Measurements from ENCODE around the gene OR2M7. TPM values are rescaled to one million over a fixed set of nuclear protein-coding genes. Genes with fewer than 3 reads are reported as not detected.

Gene OR2M7
- total RNA-seq, 2 experiments from 2014 or later = not detected

- no peaks in the 10 kb centered on the region for H3K27me3 Mint-ChIP-seq
- H3K4me3 Mint-ChIP-seq = no peak within 1 kb of the TSS
- H3K9me3 Mint-ChIP-seq = no peaks in the 10 kb centered on the region
- ChIA-PET POLR2A (no interaction called here), CTCF (no interaction called here)
- no peaks in the 10 kb centered on the region for H3K4me1 Mint-ChIP-seq
- H3K36me3 Mint-ChIP-seq (ENCODE audit: low read depth) = no peaks in the 10 kb centered on the region
- H3K27ac Mint-ChIP-seq = no peak within 1 kb of the TSS
- DNase-seq = no peak
Measured at GRCh38 chr1:248277876-248278275, 46.5 kb downstream of the OR2M7 start, which contains the start of gene OR2T33. TSS of gene OR2T33 (minus strand) at chr1:248277976. CDS start at chr1:248273814, 4,162 bp downstream.

Other genes with a start within 250 kb of the OR2M7 start
- gene OR2L13, start 229.4 kb downstream of the OR2M7 start, total RNA-seq = not detected
- gene OR2M5, start 179.4 kb downstream of the OR2M7 start, total RNA-seq = not detected
- not detected for gene OR2M2, start 149.7 kb downstream of the OR2M7 start, total RNA-seq
- not detected for gene OR2M3, start 127.3 kb downstream of the OR2M7 start, total RNA-seq
- not detected for gene OR2M4, start 93.2 kb downstream of the OR2M7 start, total RNA-seq
- not detected for gene OR2T33, start 46.6 kb downstream of the OR2M7 start, total RNA-seq
- not detected for gene OR2T12, start 21.1 kb downstream of the OR2M7 start, total RNA-seq
- gene OR14C36, start 24.2 kb upstream of the OR2M7 start, total RNA-seq = not detected
- gene OR2T4, start 37.1 kb upstream of the OR2M7 start, total RNA-seq = not detected
- not detected for gene OR2T6, start 51.2 kb upstream of the OR2M7 start, total RNA-seq
- gene OR2T1, start 78.5 kb upstream of the OR2M7 start, total RNA-seq = not detected
- not detected for gene OR2T2, start 121.1 kb upstream of the OR2M7 start, total RNA-seq
- not detected for gene OR2T3, start 148.8 kb upstream of the OR2M7 start, total RNA-seq
- gene OR2T5, start 164.0 kb upstream of the OR2M7 start, total RNA-seq = not detected
- gene OR2G6, start 183.5 kb upstream of the OR2M7 start, total RNA-seq = not detected
- not detected for gene OR2T29, start 238.2 kb upstream of the OR2M7 start, total RNA-seq